Mesenchymal stem cell (in vitro differentiated cells and primary cell): ENCODE data around the gene SPRR2F.

Experiments used
- DNase-seq: peaks from one replicate; pipeline ENCODE4 v3.0.0-alpha.2; 2013
- H2AFZ ChIP-seq: one replicate; pipeline ENCODE4 v1.6.1; 2013; ENCODE audit warnings: low read depth, mild to moderate bottlenecking, control low read depth, inconsistent platforms, low read length, moderate library complexity
- H2AK5ac ChIP-seq: 2 replicates; pipeline ENCODE4 v1.6.1; 2013; ENCODE audit warnings: low read length, moderate library complexity, mild to moderate bottlenecking, inconsistent platforms; ENCODE audit not compliant: severe bottlenecking
- H2BK120ac ChIP-seq: one replicate; pipeline ENCODE4 v1.6.1; 2013; ENCODE audit warnings: low read depth, mild to moderate bottlenecking, inconsistent platforms, low read length, moderate library complexity
- H2BK12ac ChIP-seq, 2 experiments: one replicate each; pipeline ENCODE4 v1.6.1; 2013; ENCODE audit warnings: inconsistent platforms in 2 of 2, low read length in 2 of 2, mild to moderate bottlenecking in 2 of 2, moderate library complexity in 2 of 2, control low read depth in 1 of 2
- H2BK15ac ChIP-seq: one replicate; pipeline ENCODE4 v1.6.1; 2013; ENCODE audit warnings: mild to moderate bottlenecking, low read depth, inconsistent platforms; ENCODE audit not compliant: poor library complexity, severe bottlenecking
- H2BK5ac ChIP-seq: 2 replicates; pipeline ENCODE4 v1.6.1; 2013; ENCODE audit warnings: low read depth, mild to moderate bottlenecking, low read length, control low read depth, inconsistent platforms; ENCODE audit not compliant: poor library complexity, severe bottlenecking
- H3K14ac ChIP-seq, 2 experiments: one replicate each; pipeline ENCODE4 v1.6.1; 2013; ENCODE audit warnings: inconsistent platforms in 2 of 2, low read length in 2 of 2, control low read depth in 1 of 2, mild to moderate bottlenecking in 1 of 2, moderate library complexity in 1 of 2
- H3K18ac ChIP-seq, 2 experiments: one replicate each; pipeline ENCODE4 v1.6.1; 2013; ENCODE audit warnings: inconsistent platforms in 2 of 2, low read length in 2 of 2, control low read depth in 1 of 2, low read depth in 1 of 2, mild to moderate bottlenecking in 1 of 2
- H3K23ac ChIP-seq, 2 experiments: one replicate each; pipeline ENCODE4 v1.6.1; 2013; ENCODE audit warnings: inconsistent platforms in 2 of 2, low read length in 2 of 2, mild to moderate bottlenecking in 2 of 2, moderate library complexity in 2 of 2, control low read depth in 1 of 2
- H3K27ac ChIP-seq: 2 replicates; pipeline ENCODE4 v1.5.1; 2013; ENCODE audit warnings: mild to moderate bottlenecking, moderate library complexity, low read length, control low read depth, inconsistent platforms; ENCODE audit not compliant: poor library complexity, severe bottlenecking
- H3K27me3 ChIP-seq, 2 experiments: 2 replicates each; pipeline versions ENCODE4 v1.6.1 to v1.7.0; 2013; ENCODE audit warnings: low read length in 2 of 2, mild to moderate bottlenecking in 2 of 2, moderate library complexity in 2 of 2, control low read depth in 1 of 2, inconsistent platforms in 1 of 2; ENCODE audit not compliant: control insufficient read depth in 1 of 2, insufficient read depth in 1 of 2
- H3K36me3 ChIP-seq, 2 experiments: 2 replicates each; pipeline versions ENCODE4 v1.6.1 to v1.7.0; 2013; ENCODE audit warnings: low read length in 2 of 2, control low read depth in 1 of 2, inconsistent platforms in 1 of 2, low read depth in 1 of 2, mild to moderate bottlenecking in 1 of 2; ENCODE audit not compliant: insufficient read depth in 2 of 2, control insufficient read depth in 1 of 2
- H3K4ac ChIP-seq, 2 experiments: one replicate each; pipeline ENCODE4 v1.6.1; 2013; ENCODE audit warnings: inconsistent platforms in 2 of 2, low read length in 2 of 2, mild to moderate bottlenecking in 2 of 2, moderate library complexity in 2 of 2, control low read depth in 1 of 2, low read depth in 1 of 2
- H3K4me1 ChIP-seq: 2 replicates; pipeline ENCODE4 v1.6.1; 2013; ENCODE audit warnings: low read depth, low read length, control low read depth; ENCODE audit not compliant: control insufficient read depth, insufficient read depth
- H3K4me2 ChIP-seq: 2 replicates; pipeline ENCODE4 v1.6.1; 2013; ENCODE audit warnings: low read length, mild to moderate bottlenecking, inconsistent platforms; ENCODE audit not compliant: poor library complexity, severe bottlenecking
- H3K4me3 ChIP-seq, 2 experiments: 2 replicates each; pipeline versions ENCODE4 v1.5.1 to v1.7.0; 2013; ENCODE audit warnings: low read length in 2 of 2, mild to moderate bottlenecking in 2 of 2, control low read depth in 1 of 2, low read depth in 1 of 2; ENCODE audit not compliant: insufficient read depth in 1 of 2
- H3K79me1 ChIP-seq: replicated peaks from 2 replicates; pipeline ENCODE4 v1.6.1; 2013; ENCODE audit warnings: mild to moderate bottlenecking, control low read depth, low read length, inconsistent platforms; ENCODE audit not compliant: poor library complexity, severe bottlenecking
- H3K9ac ChIP-seq: 2 replicates; pipeline ENCODE4 v1.7.0; 2013; ENCODE audit warnings: mild to moderate bottlenecking, low read length, moderate library complexity
- H3K9me3 ChIP-seq: 2 replicates; pipeline ENCODE4 v1.7.0; 2013; ENCODE audit warnings: mild to moderate bottlenecking, low read length; ENCODE audit not compliant: control insufficient read depth
- H4K8ac ChIP-seq: one replicate; pipeline ENCODE4 v1.6.1; 2013; ENCODE audit warnings: inconsistent platforms, mild to moderate bottlenecking, low read length, moderate library complexity
- H4K91ac ChIP-seq: one replicate; pipeline ENCODE4 v1.6.1; 2013; ENCODE audit warnings: mild to moderate bottlenecking, low read length, inconsistent platforms
- WGBS: methylation state at CpG from one replicate; pipeline ENCODE4 v1.1.7; 2013; ENCODE audit warnings: mixed read lengths; 5-methylcytosine and 5-hydroxymethylcytosine counted together

The SPRR2F gene

GRCh38 chr1:153141377-153141776 is 28.1 kb upstream of the SPRR2F start:
- Histone ChIP-seq H2BK120ac (no peak overlapping the region), H3K36me3 (no peaks in the 10 kb centered on the region), H3K4ac (no peak overlapping the region), H3K27ac (no peak overlapping the region), H3K4me3 (no peak overlapping the region), H3K4me2 (no peak overlapping the region), H3K23ac (no peak overlapping the region), H2BK12ac (no peak overlapping the region), H3K9me3 (no peaks in the 10 kb centered on the region), H2AFZ (no peak overlapping the region), H3K27me3 (peaks cover 0 to 3% of the 10 kb centered on the region in 2 experiments), H2BK5ac (no peak overlapping the region), H2AK5ac (no peak overlapping the region), H3K14ac (no peak overlapping the region), H3K9ac (no peak overlapping the region), H4K91ac (no peak overlapping the region), H2BK15ac (no peak overlapping the region), H3K4me1 (no peaks in the 10 kb centered on the region), H3K79me1 (no peaks in the 10 kb centered on the region), H4K8ac (no peak overlapping the region), H3K18ac (no peak overlapping the region)
- no peak for DNase-seq
- 86% methylated on average over 3 of the region's 3 CpGs for WGBS

GRCh38 chr1:153140484-153140883 is 27.2 kb upstream of the SPRR2F start:
- H3K9ac ChIP-seq = no peak overlapping the region
- H3K4me3 ChIP-seq = no peak overlapping the region
- H4K8ac ChIP-seq = no peak overlapping the region
- no peak overlapping the region for H2BK120ac ChIP-seq
- no peak overlapping the region for H2AK5ac ChIP-seq
- no peak overlapping the region for H4K91ac ChIP-seq
- H2AFZ ChIP-seq = no peak overlapping the region
- no peak overlapping the region for H2BK12ac ChIP-seq
- no peak overlapping the region for H3K23ac ChIP-seq
- no peak overlapping the region for H3K14ac ChIP-seq
- H3K27ac ChIP-seq = no peak overlapping the region
- no peak overlapping the region for H2BK5ac ChIP-seq
- H3K36me3 ChIP-seq = no peaks in the 10 kb centered on the region
- no peaks in the 10 kb centered on the region for H3K27me3 ChIP-seq
- no peaks in the 10 kb centered on the region for H3K79me1 ChIP-seq
- H3K9me3 ChIP-seq = no peaks in the 10 kb centered on the region
- DNase-seq = no peak
- no peak overlapping the region for H2BK15ac ChIP-seq
- WGBS = 19% methylated on average over 1 of the region's 3 CpGs
- no peak overlapping the region for H3K4me2 ChIP-seq
- no peaks in the 10 kb centered on the region for H3K4me1 ChIP-seq
- no peak overlapping the region for H3K4ac ChIP-seq
- H3K18ac ChIP-seq = no peak overlapping the region

GRCh38 chr1:153133743-153134142 is 20.4 kb upstream of the SPRR2F start:
- Histone ChIP-seq H4K91ac (no peak overlapping the region), H3K9ac (no peak overlapping the region), H2AFZ (no peak overlapping the region), H3K4me3 (no peak overlapping the region), H3K9me3 (no peaks in the 10 kb centered on the region), H2BK12ac (no peak overlapping the region), H2BK120ac (no peak overlapping the region), H3K4me1 (no peaks in the 10 kb centered on the region), H3K79me1 (no peaks in the 10 kb centered on the region), H3K14ac (no peak overlapping the region), H3K4ac (no peak overlapping the region), H3K27ac (no peak overlapping the region), H2AK5ac (no peak overlapping the region), H3K18ac (no peak overlapping the region), H2BK15ac (no peak overlapping the region), H2BK5ac (no peak overlapping the region), H3K4me2 (no peak overlapping the region), H3K36me3 (no peaks in the 10 kb centered on the region), H3K23ac (no peak overlapping the region), H3K27me3 (no peaks in the 10 kb centered on the region), H4K8ac (no peak overlapping the region)
- no peak for DNase-seq
- WGBS = 32% methylated on average over 2 of the region's 2 CpGs

GRCh38 chr1:153133267-153133666 is 20.0 kb upstream of the SPRR2F start:
- Histone ChIP-seq H3K9me3 (no peaks in the 10 kb centered on the region), H3K9ac (no peak overlapping the region), H3K14ac (no peak overlapping the region), H3K27me3 (no peaks in the 10 kb centered on the region), H3K79me1 (no peaks in the 10 kb centered on the region), H2BK12ac (no peak overlapping the region), H2BK5ac (no peak overlapping the region), H3K36me3 (no peaks in the 10 kb centered on the region), H3K4me1 (no peaks in the 10 kb centered on the region), H2AK5ac (no peak overlapping the region), H3K4ac (no peak overlapping the region), H2BK15ac (no peak overlapping the region), H3K18ac (no peak overlapping the region), H2BK120ac (no peak overlapping the region), H2AFZ (no peak overlapping the region), H4K91ac (no peak overlapping the region), H3K4me2 (no peak overlapping the region), H3K4me3 (no peak overlapping the region), H4K8ac (no peak overlapping the region), H3K27ac (no peak overlapping the region), H3K23ac (no peak overlapping the region)
- WGBS = 75% methylated on average over 1 of the region's 1 CpG
- DNase-seq = no peak
